Measurements from ENCODE around the gene PGC. TPM values are rescaled to one million over a fixed set of nuclear protein-coding genes. Genes with fewer than 3 reads are reported as not detected.

PGC gene
- total and polyA plus RNA-seq, 8 donors: 1.0 to 33.6 (median 3.2) TPM

GRCh38 chr6:41748542-41748941, 1.3 kb upstream of the PGC start:
- Histone ChIP-seq H3K4me1 (no peaks in the 10 kb centered on the region), H3K27me3 (no peaks in the 10 kb centered on the region), H3K27ac (no peak overlapping the region), H3K36me3 (no peaks in the 10 kb centered on the region), H3K4me3 (no peak overlapping the region), H3K9me3 (no peaks in the 10 kb centered on the region)
- no peak for TF ChIP-seq CTCF (IDR thresholded peaks at IDR 0.05)
- ATAC-seq (peak; percentile 26 to 91 (median 51)), FAIRE-seq (no peak), DNase-seq (peak in 2 of 6 donors; percentile 9 to 57)
- WGBS, 2 donors: 4 to 17% methylated on average over 3 of the region's 3 CpGs
- intact Hi-C loops (cut with DNase I): no loop called here

- no peak overlapping the region for H3K27ac ChIP-seq
- DNase-seq (peak in 1 of 6 donors; percentile 32), FAIRE-seq (no peak), ATAC-seq (peak in 1 of 4 donors; percentile 25)
- no peak overlapping the region for H3K4me3 ChIP-seq
- intact Hi-C loops (cut with DNase I): no loop called here
- no peaks in the 10 kb centered on the region for H3K4me1 ChIP-seq
- no peaks in the 10 kb centered on the region for H3K36me3 ChIP-seq
- no peaks in the 10 kb centered on the region for H3K9me3 ChIP-seq
- 91 to 97% methylated on average over 6 of the region's 6 CpGs for WGBS, 2 donors
- no peak for TF ChIP-seq CTCF (IDR thresholded peaks at IDR 0.05)
- H3K27me3 ChIP-seq: no peaks in the 10 kb centered on the region
Observed at GRCh38 chr6:41748102-41748477, 893 bp upstream of the PGC start.

GRCh38 chr6:41746107-41746506, 1.1 kb downstream of the PGC start:
- Histone ChIP-seq H3K4me1 (no peaks in the 10 kb centered on the region), H3K27ac (no peak overlapping the region), H3K4me3 (no peak overlapping the region), H3K36me3 (no peaks in the 10 kb centered on the region), H3K27me3 (no peaks in the 10 kb centered on the region), H3K9me3 (no peaks in the 10 kb centered on the region)
- intact Hi-C loops (cut with DNase I): no loop called here
- 93 to 98% methylated on average over 10 of the region's 10 CpGs for WGBS, 2 donors
- TF ChIP-seq CTCF (IDR thresholded peaks at IDR 0.05): no peak
- no peak for ATAC-seq
- peak in 1 of 6 donors; percentile 8 for DNase-seq
- FAIRE-seq: no peak

- WGBS, 2 donors: 80 to 86% methylated on average over 7 of the region's 7 CpGs
- DNase-seq (peak in 1 of 6 donors; percentile 16), FAIRE-seq (no peak), ATAC-seq (no peak)
- Histone ChIP-seq H3K4me3 (no peak overlapping the region), H3K9me3 (no peaks in the 10 kb centered on the region), H3K27me3 (no peaks in the 10 kb centered on the region), H3K27ac (no peak overlapping the region), H3K36me3 (no peaks in the 10 kb centered on the region), H3K4me1 (no peaks in the 10 kb centered on the region)
- no peak for TF ChIP-seq CTCF (IDR thresholded peaks at IDR 0.05)
- intact Hi-C loops (cut with DNase I): no loop called here
Observed at GRCh38 chr6:41744236-41744787, 2.9 kb downstream of the PGC start.

GRCh38 chr6:41743406-41744235, 3.6 kb downstream of the PGC start:
- H3K27ac ChIP-seq: no peak overlapping the region
- no peaks in the 10 kb centered on the region for H3K9me3 ChIP-seq
- H3K27me3 ChIP-seq: no peaks in the 10 kb centered on the region
- intact Hi-C loops (cut with DNase I): no loop called here
- ATAC-seq (no peak), FAIRE-seq (no peak), DNase-seq (no peak)
- H3K4me3 ChIP-seq: no peak overlapping the region
- no peaks in the 10 kb centered on the region for H3K36me3 ChIP-seq
- WGBS, 2 donors: 85 to 90% methylated on average over 6 of the region's 6 CpGs
- no peaks in the 10 kb centered on the region for H3K4me1 ChIP-seq
- TF ChIP-seq CTCF (IDR thresholded peaks at IDR 0.05): no peak

All from pancreas (tissue), 10 donors.